Activated CD8-positive, alpha-beta memory T cell treated with anti-CD3 and anti-CD28 coated beads for 48 hours (primary cell): ENCODE data around the gene DGAT2.
A peak's percentile ranks its signal among the peaks of the same experiment; 100 is the strongest.

Experiments
- DNase-seq, 3 experiments: peaks; one replicate each; pipeline ENCODE4 v3.0.0-alpha.2; 2020; ENCODE audit warnings: low read depth in 2 of 3, low spot score in 2 of 3

DGAT2 gene

GRCh38 chr11:75800136-75800675, 31.6 kb downstream of the DGAT2 start:
- DNase-seq: no peak

GRCh38 chr11:75800728-75801361, 32.3 kb downstream of the DGAT2 start:
- DNase-seq: no peak

DNA sequence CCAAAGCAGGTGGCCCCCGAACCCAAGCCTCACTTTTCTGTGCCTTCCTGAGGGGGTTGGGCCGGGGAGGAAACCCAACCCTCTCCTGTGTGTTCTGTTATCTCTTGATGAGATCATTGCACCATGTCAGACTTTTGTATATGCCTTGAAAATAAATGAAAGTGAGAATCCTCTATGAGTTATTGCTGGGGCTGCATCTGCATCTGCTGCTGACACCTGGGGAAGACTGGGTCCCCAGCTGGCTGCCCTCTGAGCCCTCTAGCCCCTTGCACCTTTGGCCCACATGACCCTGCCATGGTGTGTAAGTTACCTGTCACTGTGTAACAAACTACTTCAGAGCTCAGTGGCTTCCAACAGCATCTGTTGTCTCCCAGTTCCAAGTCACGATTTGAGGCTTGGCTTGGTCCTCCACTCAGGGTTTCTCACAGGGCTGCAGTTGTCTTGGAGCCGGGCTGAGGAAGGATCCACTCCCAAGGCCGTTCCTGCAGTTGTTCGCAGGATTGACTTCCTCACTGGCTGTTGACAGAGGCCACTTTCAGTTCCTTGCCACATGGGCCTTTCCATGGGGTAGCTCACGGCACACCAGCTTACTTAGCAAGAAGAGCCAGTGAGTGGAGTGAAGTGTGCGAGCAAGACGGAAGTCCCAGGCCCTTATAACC, 32.9 kb downstream of the DGAT2 start:
- no peak for DNase-seq

DNA sequence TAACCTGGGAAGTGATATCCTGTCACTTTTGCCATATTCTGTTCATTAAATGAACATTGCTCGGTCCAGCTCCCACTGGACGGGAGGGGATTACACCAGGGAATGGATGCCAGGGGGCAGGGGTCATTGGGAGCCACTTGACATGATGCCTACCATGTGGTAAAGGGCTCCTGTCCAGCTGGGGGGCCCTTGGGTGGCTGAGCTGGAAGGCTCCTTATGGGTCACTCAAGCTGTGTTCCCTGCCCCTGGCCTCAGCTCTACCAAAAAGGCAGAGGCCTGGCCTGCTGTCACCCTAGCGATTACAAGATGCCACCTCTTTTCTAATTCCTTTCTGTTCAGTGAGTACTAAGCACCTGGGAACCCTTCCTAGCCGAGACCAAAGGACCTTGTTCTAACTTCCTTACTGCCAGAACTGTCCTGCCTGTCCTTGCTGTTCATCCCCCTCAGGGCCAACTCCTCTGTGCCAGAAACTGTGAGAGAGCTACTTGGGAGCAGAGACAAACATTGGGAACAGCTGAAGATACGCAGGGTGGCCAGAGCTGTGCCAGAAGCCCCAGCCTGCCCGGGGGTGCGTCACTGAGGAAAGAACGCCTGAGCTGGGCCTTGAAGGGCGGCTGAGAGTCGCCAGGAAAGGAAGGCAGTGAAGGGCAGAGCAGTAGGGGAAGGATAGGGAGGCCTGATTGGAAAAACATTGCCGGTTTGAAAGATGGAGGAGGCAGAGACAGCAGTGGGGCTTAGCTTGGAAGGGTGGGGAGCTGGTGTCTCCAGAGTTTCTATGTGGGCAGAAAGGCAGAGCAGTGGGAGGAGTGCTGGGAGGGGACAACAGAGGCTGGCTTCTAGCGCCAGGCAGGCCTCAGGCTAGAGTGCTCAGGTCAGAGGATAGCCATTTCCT, 33.7 kb downstream of the DGAT2 start:
- DNase-seq: no peak

DNA sequence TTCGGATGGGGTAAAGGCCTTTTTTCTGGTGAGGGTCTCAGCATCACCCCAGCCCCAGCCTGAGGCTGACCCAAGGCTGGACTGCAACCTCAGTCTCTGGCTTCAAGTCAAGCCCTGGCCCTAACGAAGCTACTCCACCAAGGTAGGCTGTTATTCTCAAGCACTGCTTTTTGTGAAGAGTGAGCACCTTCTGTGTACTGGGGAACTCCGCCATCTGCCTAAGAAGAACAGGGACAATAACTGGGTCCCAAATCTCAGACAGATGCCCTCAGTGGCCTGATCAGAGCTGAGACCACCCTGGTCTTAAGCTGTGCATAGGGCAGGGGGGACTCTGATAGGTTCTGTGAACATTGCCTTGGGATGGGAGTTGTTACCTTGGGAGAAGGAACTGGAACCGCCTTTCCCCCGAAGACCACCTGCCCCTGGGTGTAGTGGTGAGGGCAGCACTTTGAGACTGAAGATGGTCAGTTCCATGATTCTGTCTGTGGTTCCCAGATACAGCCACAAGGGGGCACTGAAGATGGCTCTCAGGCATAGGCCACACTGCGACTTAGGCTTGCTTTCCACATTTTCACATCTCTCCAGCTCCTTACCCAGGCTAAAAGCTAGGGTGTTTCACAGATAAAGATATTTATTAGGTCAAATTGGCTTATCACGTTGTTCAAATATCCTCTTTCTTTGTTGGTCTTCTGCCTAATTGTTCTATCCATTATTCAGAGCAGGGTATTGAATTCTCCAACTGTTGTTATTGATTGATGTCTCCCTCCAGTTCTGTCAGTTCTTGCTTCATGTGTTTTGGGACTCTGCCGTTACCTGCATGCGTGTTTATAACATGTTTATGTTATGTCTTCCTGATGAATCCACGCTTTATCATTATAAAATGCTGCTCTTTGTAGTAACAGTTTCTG, 34.6 kb downstream of the DGAT2 start:
- DNase-seq: peak; percentile 15 to 47 (median 35)

- DNase-seq: no peak
Measured at GRCh38 chr11:75809111-75809510, 40.5 kb downstream of the DGAT2 start.

- no peak for DNase-seq
Measured at GRCh38 chr11:75809991-75810390, 41.4 kb downstream of the DGAT2 start.

GRCh38 chr11:75810637-75811390, 42.2 kb downstream of the DGAT2 start:
- no peak for DNase-seq

GRCh38 chr11:75811485-75811884, 42.9 kb downstream of the DGAT2 start:
- no peak for DNase-seq

GRCh38 chr11:75812542-75813040, 44.0 kb downstream of the DGAT2 start:
- DNase-seq: no peak

DNA sequence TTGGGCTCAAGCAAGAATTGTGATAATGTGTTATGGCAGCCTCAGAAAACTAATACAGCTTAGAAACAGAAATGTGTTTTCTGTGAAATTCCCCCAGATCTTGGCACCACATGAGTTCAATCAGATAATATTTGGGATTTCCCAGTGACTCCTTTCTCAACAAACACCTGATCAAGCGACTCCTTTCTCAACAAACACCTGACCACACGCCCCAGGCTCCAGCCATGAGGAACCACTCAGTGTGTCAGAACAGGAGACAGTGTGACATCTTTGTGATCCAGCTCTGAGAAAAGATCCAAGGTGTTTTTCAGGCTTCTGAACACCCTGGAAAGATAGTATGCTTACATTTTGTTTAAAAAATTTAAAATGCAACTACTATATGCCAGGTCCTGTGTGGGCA, 44.5 kb downstream of the DGAT2 start:
- DNase-seq: no peak

DNA sequence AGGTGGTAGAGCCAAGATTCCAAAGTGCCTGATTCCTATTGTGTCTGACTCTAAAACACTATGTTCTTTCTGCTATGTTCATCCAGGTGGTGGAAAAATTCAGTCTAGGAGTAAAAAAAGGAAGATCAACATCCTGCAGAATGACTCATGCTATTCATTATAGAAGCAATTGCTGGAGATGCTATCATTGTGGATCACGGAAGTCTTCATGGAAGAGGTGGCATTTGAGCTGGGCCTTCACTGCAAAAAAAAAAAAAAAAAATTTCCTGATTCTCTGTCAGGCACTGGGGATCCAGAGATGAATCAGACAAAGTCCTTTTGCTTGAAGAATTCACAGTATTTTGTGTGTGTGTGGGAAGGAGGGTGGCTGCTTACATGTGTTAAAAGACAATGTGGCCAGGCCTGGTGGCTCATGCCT, 45.1 kb downstream of the DGAT2 start:
- no peak for DNase-seq

DNA sequence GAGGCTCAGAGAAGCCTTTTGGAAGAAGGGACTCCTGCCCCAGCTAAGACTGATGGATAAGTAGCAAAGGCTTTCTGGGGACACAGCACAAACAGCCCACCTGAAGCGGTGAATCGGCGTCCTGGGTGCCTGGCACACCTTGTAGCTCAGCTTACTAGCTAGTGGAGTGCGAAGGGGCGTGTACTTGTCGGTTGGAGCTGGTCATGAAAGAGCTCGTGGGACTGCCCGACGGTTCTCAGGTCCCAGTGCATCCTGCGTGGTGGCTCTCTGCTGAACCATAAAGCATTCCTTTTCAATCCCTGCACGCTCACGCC, 45.7 kb downstream of the DGAT2 start:
- no peak for DNase-seq

DNA sequence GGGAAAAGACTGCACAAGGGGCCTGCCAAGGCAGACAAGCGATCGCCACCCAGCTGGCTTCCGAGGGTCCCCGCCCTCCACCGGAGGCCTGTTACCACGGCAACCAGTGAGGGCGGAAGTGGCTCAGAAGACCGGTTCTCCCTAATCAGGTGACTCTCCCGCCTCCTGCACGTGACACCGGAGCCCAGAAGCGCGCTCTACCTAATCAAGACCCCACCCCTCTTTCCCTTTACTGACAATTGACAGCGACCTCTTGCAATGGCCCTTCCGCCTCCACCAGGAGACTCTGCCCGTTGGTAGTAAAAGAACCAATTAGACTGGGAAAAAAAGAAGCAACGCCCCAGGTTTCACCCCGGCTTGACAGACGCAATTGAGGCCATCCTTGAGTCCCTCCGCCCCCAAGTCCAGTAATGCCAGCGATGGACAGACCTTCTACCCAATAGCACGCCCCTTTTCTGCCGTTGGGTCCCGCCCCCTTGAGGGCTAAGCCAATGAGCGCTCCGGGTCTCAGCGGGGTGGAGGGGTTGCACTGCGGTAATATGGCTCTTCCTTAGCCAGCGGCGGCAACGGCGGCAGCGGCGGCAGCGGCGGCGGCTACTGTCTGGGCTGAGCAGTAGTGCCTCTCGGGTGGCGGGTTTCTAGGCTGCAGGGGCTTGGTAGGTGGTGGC, 46.2 kb downstream of the DGAT2 start, which contains the start of gene UVRAG:
Gene UVRAG, plus strand, starts transcription at position 534 of the 668 bp plus-strand sequence. CDS start 198 bp downstream, outside the sequence.
- DNase-seq: peak; percentile 92 to 96 (median 93)

GRCh38 chr11:75815345-75816168, 47.0 kb downstream of the DGAT2 start:
- peak in 2 of 3 experiments; percentile 13 to 27 for DNase-seq

DNA sequence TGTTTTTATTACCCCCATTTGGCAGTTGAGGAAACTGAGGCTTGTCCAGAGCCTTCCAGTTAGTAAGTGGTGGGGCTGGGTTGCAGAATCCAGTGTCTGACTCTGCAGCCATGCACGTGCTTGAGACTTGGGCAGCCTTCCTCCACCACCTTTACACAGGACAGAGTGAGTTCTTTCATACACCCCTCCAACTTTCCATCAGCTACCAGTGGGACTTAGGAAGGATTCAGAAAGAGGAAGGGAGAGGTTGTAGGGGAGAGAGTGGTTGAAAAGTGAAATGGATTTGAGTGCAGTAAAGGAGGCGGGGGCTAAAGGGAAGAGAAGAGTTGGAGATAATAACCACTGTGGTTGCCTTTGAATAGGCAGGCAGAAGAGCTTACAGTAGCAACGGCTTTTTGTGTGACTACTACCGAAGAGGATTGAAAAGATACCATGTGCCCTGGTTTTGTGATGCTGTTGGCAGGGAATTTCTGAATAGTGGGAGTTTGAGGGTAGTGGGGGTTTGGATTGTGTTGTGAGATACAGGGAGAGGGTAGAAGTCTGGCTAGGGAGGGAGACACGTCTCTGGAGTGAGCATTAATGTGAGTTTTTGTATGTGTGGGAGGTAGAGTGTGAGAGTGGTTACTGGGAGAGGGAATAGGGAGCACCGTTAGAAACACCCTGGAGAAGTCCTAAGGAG, 48.1 kb downstream of the DGAT2 start:
- no peak for DNase-seq

DNA sequence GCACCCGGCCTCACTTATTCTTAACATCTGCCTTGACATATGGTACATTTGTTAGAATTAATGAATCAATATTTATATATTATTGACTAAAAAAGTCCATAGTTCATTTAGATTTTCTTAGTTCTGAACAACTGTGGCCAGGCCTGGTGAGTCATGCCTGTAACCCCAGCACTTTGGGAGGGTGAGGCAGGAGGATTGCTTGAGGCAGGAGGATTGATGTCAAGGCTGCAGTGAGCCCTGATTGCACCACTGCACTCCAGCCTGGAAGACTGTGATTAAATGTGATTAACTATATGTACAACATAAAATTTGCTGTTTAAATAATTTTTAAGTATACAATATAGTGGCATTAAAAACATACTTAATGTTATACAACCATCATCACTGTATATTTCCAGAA, 52.1 kb downstream of the DGAT2 start:
- no peak for DNase-seq

- no peak for DNase-seq
Measured at GRCh38 chr11:75821202-75821601, 52.6 kb downstream of the DGAT2 start.
